ENCODE data around the gene PGK1.

Gene PGK1

DNA sequence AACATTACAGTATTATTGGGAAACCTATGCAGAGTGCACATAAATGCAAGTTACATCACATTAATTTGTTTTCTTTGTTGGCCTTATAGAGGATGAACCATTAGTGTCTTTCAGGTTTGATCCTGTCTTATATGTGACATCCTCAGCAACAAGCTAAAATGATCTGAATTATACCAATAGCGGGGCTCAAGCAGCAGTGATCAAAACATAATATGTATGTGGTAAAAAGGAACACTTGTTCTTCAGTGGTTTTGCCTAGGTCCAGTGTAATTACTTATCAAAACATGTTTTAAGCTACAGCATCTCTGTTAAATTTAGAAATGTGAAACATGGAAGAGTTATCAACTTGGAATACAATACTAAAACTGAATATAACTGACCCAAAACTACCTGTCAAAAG is 26.3 kb downstream of the PGK1 start:
- no peaks in the 10 kb centered on the region for H3K9me3 ChIP-seq (ENCODE audit: insufficient read depth, low read length)
- H3K27ac ChIP-seq (ENCODE audit: low read depth, low read length): no peak overlapping the region
- no peaks in the 10 kb centered on the region for H3K27me3 ChIP-seq (ENCODE audit: low read length)
- H3K9me2 ChIP-seq (replicated peaks; ENCODE audit: insufficient read depth, low read length): no peaks in the 10 kb centered on the region
- TF ChIP-seq, protein P1, sequence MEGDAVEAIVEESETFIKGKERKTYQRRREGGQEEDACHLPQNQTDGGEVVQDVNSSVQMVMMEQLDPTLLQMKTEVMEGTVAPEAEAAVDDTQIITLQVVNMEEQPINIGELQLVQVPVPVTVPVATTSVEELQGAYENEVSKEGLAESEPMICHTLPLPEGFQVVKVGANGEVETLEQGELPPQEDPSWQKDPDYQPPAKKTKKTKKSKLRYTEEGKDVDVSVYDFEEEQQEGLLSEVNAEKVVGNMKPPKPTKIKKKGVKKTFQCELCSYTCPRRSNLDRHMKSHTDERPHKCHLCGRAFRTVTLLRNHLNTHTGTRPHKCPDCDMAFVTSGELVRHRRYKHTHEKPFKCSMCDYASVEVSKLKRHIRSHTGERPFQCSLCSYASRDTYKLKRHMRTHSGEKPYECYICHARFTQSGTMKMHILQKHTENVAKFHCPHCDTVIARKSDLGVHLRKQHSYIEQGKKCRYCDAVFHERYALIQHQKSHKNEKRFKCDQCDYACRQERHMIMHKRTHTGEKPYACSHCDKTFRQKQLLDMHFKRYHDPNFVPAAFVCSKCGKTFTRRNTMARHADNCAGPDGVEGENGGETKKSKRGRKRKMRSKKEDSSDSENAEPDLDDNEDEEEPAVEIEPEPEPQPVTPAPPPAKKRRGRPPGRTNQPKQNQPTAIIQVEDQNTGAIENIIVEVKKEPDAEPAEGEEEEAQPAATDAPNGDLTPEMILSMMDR (IDR thresholded peaks at IDR 0.05; ENCODE audit: insufficient read depth, low read length, poor library complexity, severe bottlenecking): no peak
- TF ChIP-seq EZH2phosphoT487 (conservative IDR thresholded peaks at IDR 0.05; ENCODE audit: low read length): no peak
- H3K9ac ChIP-seq (ENCODE audit: low read length): no peak overlapping the region
- H3K79me2 ChIP-seq (ENCODE audit: insufficient read depth, low read length): no peaks in the 10 kb centered on the region
- no peak overlapping the region for H3K4me2 ChIP-seq (ENCODE audit: low read depth, low read length, poor library complexity, severe bottlenecking)
- no peak overlapping the region for H2AFZ ChIP-seq (ENCODE audit: low read depth, low read length, severe bottlenecking)
- H3K36me3 ChIP-seq (ENCODE audit: low read length): peaks cover 17% of the 10 kb centered on the region; the same call in 1 of the 2 replicates
- H3F3A ChIP-seq (ENCODE audit: insufficient read depth): peaks cover 40% of the 10 kb centered on the region
- H3K4me3 ChIP-seq (ENCODE audit: insufficient read depth, low read length, poor library complexity, severe bottlenecking): no peak overlapping the region
- no peaks in the 10 kb centered on the region; the same call in 1 of the 2 replicates for H4K20me1 ChIP-seq (ENCODE audit: low read depth, low read length)

DNA sequence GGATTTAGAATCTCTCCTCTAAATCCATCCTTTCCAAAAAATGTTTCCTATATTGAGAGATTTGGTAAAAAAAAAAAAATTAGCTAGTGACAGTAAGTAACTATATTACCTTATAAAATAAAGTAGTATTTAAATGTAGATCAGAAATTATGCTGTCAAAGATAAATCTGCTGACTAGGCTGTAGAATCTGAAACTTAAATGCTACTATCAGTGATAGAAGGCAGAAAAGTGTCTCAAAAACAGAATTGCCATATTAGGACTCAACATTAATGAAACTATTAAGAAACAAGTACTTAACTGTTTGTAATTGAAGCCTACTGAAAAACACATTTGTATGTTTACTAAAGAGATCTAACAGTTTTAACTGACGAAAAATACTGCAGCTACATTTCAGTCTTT is 27.1 kb downstream of the PGK1 start:
- Histone ChIP-seq H3K27me3 (ENCODE audit: low read length) (no peaks in the 10 kb centered on the region), H3K4me3 (ENCODE audit: insufficient read depth, low read length, poor library complexity, severe bottlenecking) (no peak overlapping the region), H3K36me3 (ENCODE audit: low read length) (peaks cover 15% of the 10 kb centered on the region; the same call in 1 of the 2 replicates), H3K9me2 (replicated peaks; ENCODE audit: insufficient read depth, low read length) (no peaks in the 10 kb centered on the region), H3K4me2 (ENCODE audit: low read depth, low read length, poor library complexity, severe bottlenecking) (no peak overlapping the region), H4K20me1 (ENCODE audit: low read depth, low read length) (no peaks in the 10 kb centered on the region; the same call in 1 of the 2 replicates), H3F3A (ENCODE audit: insufficient read depth) (peaks cover 40% of the 10 kb centered on the region), H3K79me2 (ENCODE audit: insufficient read depth, low read length) (no peaks in the 10 kb centered on the region), H3K27ac (ENCODE audit: low read depth, low read length) (no peak overlapping the region), H3K9ac (ENCODE audit: low read length) (no peak overlapping the region), H3K9me3 (ENCODE audit: insufficient read depth, low read length) (no peaks in the 10 kb centered on the region), H2AFZ (ENCODE audit: low read depth, low read length, severe bottlenecking) (no peak overlapping the region)
- TF ChIP-seq, protein P1 (IDR thresholded peaks at IDR 0.05; ENCODE audit: insufficient read depth, low read length, poor library complexity, severe bottlenecking): no peak
- TF ChIP-seq EZH2phosphoT487 (conservative IDR thresholded peaks at IDR 0.05; ENCODE audit: low read length): no peak

DNA sequence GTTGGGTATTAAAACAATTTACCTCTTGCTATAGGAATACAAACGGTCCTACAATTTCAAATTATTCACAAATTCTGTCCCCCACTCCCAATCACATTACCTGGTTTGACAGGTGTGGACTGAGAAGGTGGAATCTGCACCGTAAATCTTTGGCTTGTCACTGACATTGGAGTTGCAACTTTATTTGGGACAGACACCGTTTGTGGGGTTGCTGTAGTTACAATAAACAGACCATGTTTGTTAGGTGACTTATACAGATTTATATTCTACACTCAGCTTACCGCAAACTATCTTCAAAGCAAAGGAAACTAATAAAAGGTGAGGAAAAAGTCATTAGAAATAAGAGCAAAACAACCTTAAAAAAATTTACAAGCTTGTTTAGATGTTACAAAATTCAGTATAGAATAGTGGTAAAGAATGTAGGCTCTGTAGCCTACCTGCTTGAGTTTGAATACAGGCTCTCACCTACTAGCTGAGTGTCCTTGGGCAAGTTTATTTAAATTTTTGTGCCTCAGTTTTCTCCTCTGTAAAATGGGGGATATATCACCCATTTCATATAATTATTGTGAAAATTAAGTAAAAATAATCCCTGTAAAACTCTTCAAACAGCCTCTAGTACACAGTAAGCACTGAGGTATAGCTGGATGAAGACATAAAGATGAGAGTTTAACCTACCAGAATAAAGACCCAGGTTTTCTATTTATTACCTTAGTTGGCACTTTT is 29.4 kb downstream of the PGK1 start:
- Histone ChIP-seq H3F3A (ENCODE audit: insufficient read depth) (peaks cover 29% of the 10 kb centered on the region), H3K4me3 (ENCODE audit: insufficient read depth, low read length, poor library complexity, severe bottlenecking) (no peak overlapping the region), H3K9ac (ENCODE audit: low read length) (no peak overlapping the region), H3K27ac (ENCODE audit: low read depth, low read length) (no peak overlapping the region), H3K27me3 (ENCODE audit: low read length) (no peaks in the 10 kb centered on the region), H4K20me1 (ENCODE audit: low read depth, low read length) (no peaks in the 10 kb centered on the region), H3K4me2 (ENCODE audit: low read depth, low read length, poor library complexity, severe bottlenecking) (no peak overlapping the region), H3K79me2 (ENCODE audit: insufficient read depth, low read length) (no peaks in the 10 kb centered on the region), H2AFZ (ENCODE audit: low read depth, low read length, severe bottlenecking) (no peak overlapping the region), H3K9me3 (ENCODE audit: insufficient read depth, low read length) (no peaks in the 10 kb centered on the region), H3K36me3 (ENCODE audit: low read length) (peaks cover 2% of the 10 kb centered on the region; the same call in 1 of the 2 replicates), H3K9me2 (replicated peaks; ENCODE audit: insufficient read depth, low read length) (no peaks in the 10 kb centered on the region)
- TF ChIP-seq EZH2phosphoT487 (conservative IDR thresholded peaks at IDR 0.05; ENCODE audit: low read length): no peak
- TF ChIP-seq, protein P1 (IDR thresholded peaks at IDR 0.05; ENCODE audit: insufficient read depth, low read length, poor library complexity, severe bottlenecking): no peak

Data from SU-DHL-6 (cell line).